ENCODE results near the gene CBR1.

CBR1 gene

GRCh38 chr21:36077758-36078157 lies 7.9 kb downstream of the CBR1 start:
- no peak for DNase-seq
- Histone ChIP-seq H3K36me3 (replicated peaks; ENCODE audit: insufficient read depth, low read length) (no peaks in the 10 kb centered on the region), H3F3A (ENCODE audit: insufficient read depth, low read length) (peaks cover 23% of the 10 kb centered on the region), H3K9me3 (replicated peaks; ENCODE audit: insufficient read depth, low read length) (no peaks in the 10 kb centered on the region), H3K4me1 (ENCODE audit: low read length) (peaks cover 33% of the 10 kb centered on the region), H3K4me2 (ENCODE audit: low read depth, low read length) (peak overlapping the region; percentile 65), H3K4me3 (ENCODE audit: low read length) (0 out of 2 replicates have a peak overlapping the region, but pooled peaks have one; percentile 32), H4K20me1 (ENCODE audit: insufficient read depth, low read length) (no peaks in the 10 kb centered on the region), H2AFZ (ENCODE audit: low read length) (peak overlapping the region; percentile 48), H3K79me2 (ENCODE audit: low read length) (no peaks in the 10 kb centered on the region), H3K27ac (ENCODE audit: low read length) (peak overlapping the region; percentile 40; the same call in 1 of the 2 replicates), H3K27me3 (replicated peaks; ENCODE audit: insufficient read depth, low read length) (no peaks in the 10 kb centered on the region), H3K9me2 (replicated peaks; ENCODE audit: insufficient read depth, low read length) (no peaks in the 10 kb centered on the region), H3K9ac (ENCODE audit: low read length) (no peak overlapping the region)
- TF ChIP-seq EZH2phosphoT487 (IDR thresholded peaks at IDR 0.05; ENCODE audit: low read length) (no peak), CTCF (IDR thresholded peaks at IDR 0.05; ENCODE audit: low read length) (no peak), EZH2 (optimal IDR thresholded peaks at IDR 0.05; ENCODE audit: low read depth, low read length) (no peak)

- Histone ChIP-seq H3K27me3 (replicated peaks; ENCODE audit: insufficient read depth, low read length) (no peaks in the 10 kb centered on the region), H3K9ac (ENCODE audit: low read length) (no peak overlapping the region), H3K79me2 (ENCODE audit: low read length) (no peaks in the 10 kb centered on the region), H3K4me2 (ENCODE audit: low read depth, low read length) (peak overlapping the region; percentile 40), H3K36me3 (replicated peaks; ENCODE audit: insufficient read depth, low read length) (no peaks in the 10 kb centered on the region), H4K20me1 (ENCODE audit: insufficient read depth, low read length) (no peaks in the 10 kb centered on the region), H3K9me2 (replicated peaks; ENCODE audit: insufficient read depth, low read length) (no peaks in the 10 kb centered on the region), H2AFZ (ENCODE audit: low read length) (peak overlapping the region; percentile 53), H3K4me3 (ENCODE audit: low read length) (no peak overlapping the region), H3K4me1 (ENCODE audit: low read length) (peaks cover 33% of the 10 kb centered on the region), H3K27ac (ENCODE audit: low read length) (peak overlapping the region; percentile 2; the same call in 1 of the 2 replicates), H3K9me3 (replicated peaks; ENCODE audit: insufficient read depth, low read length) (no peaks in the 10 kb centered on the region), H3F3A (ENCODE audit: insufficient read depth, low read length) (peaks cover 23% of the 10 kb centered on the region)
- DNase-seq = peak; percentile 85
- TF ChIP-seq EZH2phosphoT487 (IDR thresholded peaks at IDR 0.05; ENCODE audit: low read length) (no peak), CTCF (IDR thresholded peaks at IDR 0.05; ENCODE audit: low read length) (no peak), EZH2 (optimal IDR thresholded peaks at IDR 0.05; ENCODE audit: low read depth, low read length) (no peak)
Measured at GRCh38 chr21:36079010-36079649, 9.3 kb downstream of the CBR1 start.

- no peak overlapping the region for H3K4me3 ChIP-seq (ENCODE audit: low read length)
- no peak overlapping the region for H3K27ac ChIP-seq (ENCODE audit: low read length)
- H4K20me1 ChIP-seq (ENCODE audit: insufficient read depth, low read length) = no peaks in the 10 kb centered on the region
- no peak overlapping the region for H2AFZ ChIP-seq (ENCODE audit: low read length)
- no peaks in the 10 kb centered on the region for H3K79me2 ChIP-seq (ENCODE audit: low read length)
- no peaks in the 10 kb centered on the region for H3K9me3 ChIP-seq (replicated peaks; ENCODE audit: insufficient read depth, low read length)
- no peak overlapping the region for H3K9ac ChIP-seq (ENCODE audit: low read length)
- H3K36me3 ChIP-seq (replicated peaks; ENCODE audit: insufficient read depth, low read length) = no peaks in the 10 kb centered on the region
- H3K9me2 ChIP-seq (replicated peaks; ENCODE audit: insufficient read depth, low read length) = no peaks in the 10 kb centered on the region
- H3K27me3 ChIP-seq (replicated peaks; ENCODE audit: insufficient read depth, low read length) = no peaks in the 10 kb centered on the region
- TF ChIP-seq EZH2phosphoT487 (IDR thresholded peaks at IDR 0.05; ENCODE audit: low read length) = no peak
- no peak for TF ChIP-seq EZH2 (optimal IDR thresholded peaks at IDR 0.05; ENCODE audit: low read depth, low read length)
- TF ChIP-seq CTCF (IDR thresholded peaks at IDR 0.05; ENCODE audit: low read length) = no peak
- H3K4me1 ChIP-seq (ENCODE audit: low read length) = peaks cover 33% of the 10 kb centered on the region
- peaks cover 23% of the 10 kb centered on the region for H3F3A ChIP-seq (ENCODE audit: insufficient read depth, low read length)
- no peak for DNase-seq
- H3K4me2 ChIP-seq (ENCODE audit: low read depth, low read length) = no peak overlapping the region
Measured at GRCh38 chr21:36079671-36080070, 9.8 kb downstream of the CBR1 start.

Data from MM.1S (cell line).